Measurements from ENCODE around the gene FBXO17. TPM values are rescaled to one million over a fixed set of nuclear protein-coding genes. Genes with fewer than 3 reads are reported as not detected.
A peak's percentile ranks its signal among the peaks of the same experiment; 100 is the strongest.

The FBXO17 gene
- total RNA-seq, 2 experiments from 2014 or later = not detected

GRCh38 chr19:38911388-38912001 is 64.0 kb downstream of the FBXO17 start:
- Mint-ChIP-seq H3K9me3 (no peaks in the 10 kb centered on the region), H3K27ac (no peak overlapping the region), H3K27me3 (no peaks in the 10 kb centered on the region), H3K4me1 (ENCODE audit: low read depth) (peaks cover 7% of the 10 kb centered on the region), H3K36me3 (ENCODE audit: low read depth) (peaks cover 16% of the 10 kb centered on the region), H3K4me3 (no peak overlapping the region)
- DNase-seq (no peak), ATAC-seq (ENCODE audit: poor library complexity) (no peak)
- Histone ChIP-seq H3K27ac (ENCODE audit: low read depth in 1 of 2, low read length in 2 of 2) (no peak overlapping the region), H3K4me3 (ENCODE audit: low read length) (no peak overlapping the region), H3K27me3 (ENCODE audit: control insufficient read depth in 1 of 2, insufficient read depth in 2 of 2, low read length in 2 of 2) (no peaks in the 10 kb centered on the region), H3K9me3 (ENCODE audit: control insufficient read depth in 1 of 2, insufficient read depth in 1 of 2, low read length in 2 of 2) (no peaks in the 10 kb centered on the region), H3K4me1 (ENCODE audit: insufficient read depth, low read length) (peaks cover 11% of the 10 kb centered on the region), H3K36me3 (ENCODE audit: insufficient read depth, low read length) (peaks cover 25% of the 10 kb centered on the region)
- POLR2A ChIA-PET = no interaction called here
- intact Hi-C loops (cut with DNase I, micrococcal nuclease) = no loop called here
- CTCF ChIA-PET = no interaction called here
- TF ChIP-seq CTCF (IDR thresholded peaks at IDR 0.05) = no peak

- ATAC-seq (ENCODE audit: poor library complexity) = no peak
- H3K36me3 Mint-ChIP-seq (ENCODE audit: low read depth) = peaks cover 16% of the 10 kb centered on the region
- H3K9me3 Mint-ChIP-seq = no peaks in the 10 kb centered on the region
- H3K27me3 Mint-ChIP-seq = no peaks in the 10 kb centered on the region
- Histone ChIP-seq H3K4me1 (ENCODE audit: insufficient read depth, low read length) (peaks cover 11% of the 10 kb centered on the region), H3K36me3 (ENCODE audit: insufficient read depth, low read length) (peaks cover 32% of the 10 kb centered on the region), H3K4me3 (ENCODE audit: low read length) (no peak overlapping the region), H3K9me3 (ENCODE audit: control insufficient read depth in 1 of 2, insufficient read depth in 1 of 2, low read length in 2 of 2) (no peaks in the 10 kb centered on the region), H3K27ac (ENCODE audit: low read depth in 1 of 2, low read length in 2 of 2) (no peak overlapping the region), H3K27me3 (ENCODE audit: control insufficient read depth in 1 of 2, insufficient read depth in 2 of 2, low read length in 2 of 2) (no peaks in the 10 kb centered on the region)
- intact Hi-C loops (cut with DNase I, micrococcal nuclease) = no loop called here
- ChIA-PET POLR2A (no interaction called here), CTCF (no interaction called here)
- H3K27ac Mint-ChIP-seq = no peak overlapping the region
- DNase-seq = no peak
- H3K4me3 Mint-ChIP-seq = no peak overlapping the region
- peaks cover 7% of the 10 kb centered on the region for H3K4me1 Mint-ChIP-seq (ENCODE audit: low read depth)
- TF ChIP-seq CTCF (IDR thresholded peaks at IDR 0.05) = no peak
Measured at GRCh38 chr19:38910488-38910887, 65.1 kb downstream of the FBXO17 start.

GRCh38 chr19:38908911-38909310 is 66.6 kb downstream of the FBXO17 start:
- H3K36me3 Mint-ChIP-seq (ENCODE audit: low read depth) = peaks cover 31% of the 10 kb centered on the region
- ATAC-seq (ENCODE audit: poor library complexity) = peak; percentile 81
- peak overlapping the region; percentile 76 for H3K27ac Mint-ChIP-seq
- no peaks in the 10 kb centered on the region for H3K27me3 Mint-ChIP-seq
- no peaks in the 10 kb centered on the region for H3K27me3 ChIP-seq (ENCODE audit: control insufficient read depth in 1 of 2, insufficient read depth in 2 of 2, low read length in 2 of 2)
- intact Hi-C loops (cut with DNase I, micrococcal nuclease) = no loop called here
- CTCF ChIA-PET = no interaction called here
- peaks cover 42% of the 10 kb centered on the region for H3K36me3 ChIP-seq (ENCODE audit: insufficient read depth, low read length)
- no peak overlapping the region for H3K27ac ChIP-seq (ENCODE audit: low read depth in 1 of 2, low read length in 2 of 2)
- H3K4me3 Mint-ChIP-seq = no peak overlapping the region
- H3K4me3 ChIP-seq (ENCODE audit: low read length) = no peak overlapping the region
- peaks cover 12% of the 10 kb centered on the region for H3K4me1 Mint-ChIP-seq (ENCODE audit: low read depth)
- POLR2A ChIA-PET = interaction anchor here (1.8 kb wide), 1 partner anchor 21 kb away, joined by 7 read pairs; the partner anchor contains the start of genes MRPS12 and SARS2
- no peaks in the 10 kb centered on the region for H3K9me3 Mint-ChIP-seq
- peak in 2 of 14 experiments; percentile 14 to 21 for DNase-seq
- no peaks in the 10 kb centered on the region for H3K9me3 ChIP-seq (ENCODE audit: control insufficient read depth in 1 of 2, insufficient read depth in 1 of 2, low read length in 2 of 2)
- TF ChIP-seq CTCF (IDR thresholded peaks at IDR 0.05) = no peak
- peaks cover 11% of the 10 kb centered on the region for H3K4me1 ChIP-seq (ENCODE audit: insufficient read depth, low read length)

Measured in CD4-positive, alpha-beta T cell (primary cell).